ENCODE results near the gene SLX9. TPM values are rescaled to one million over a fixed set of nuclear protein-coding genes. Genes with fewer than 3 reads are reported as not detected.
A peak's percentile ranks its signal among the peaks of the same experiment; 100 is the strongest.

Gene SLX9
- total RNA-seq, 1 donor from 2014 or later, result 24.0 TPM

- peak; percentile 87 for DNase-seq (ENCODE audit: low spot score)
- Mint-ChIP-seq H3K9me3 (ENCODE audit: low read depth) (no peaks in the 10 kb centered on the region), H3K27me3 (ENCODE audit: low read depth) (peaks cover 43% of the 10 kb centered on the region), H3K27ac (ENCODE audit: unreplicated experiment) (no peak overlapping the region), H3K4me1 (ENCODE audit: low read depth) (no peaks in the 10 kb centered on the region), H3K36me3 (ENCODE audit: low read depth) (no peaks in the 10 kb centered on the region), H3K4me3 (ENCODE audit: unreplicated experiment) (no peak overlapping the region)
- TF ChIP-seq CTCF (IDR thresholded peaks at IDR 0.05), result no peak
Measured at GRCh38 chr21:44896561-44897286, 43.1 kb upstream of the SLX9 start.

GRCh38 chr21:44897326-44898010 lies 42.4 kb upstream of the SLX9 start:
- no peaks in the 10 kb centered on the region for H3K36me3 Mint-ChIP-seq (ENCODE audit: low read depth)
- peak; percentile 74 for DNase-seq (ENCODE audit: low spot score)
- no peak overlapping the region for H3K27ac Mint-ChIP-seq (ENCODE audit: unreplicated experiment)
- no peak for TF ChIP-seq CTCF (IDR thresholded peaks at IDR 0.05)
- no peak overlapping the region for H3K4me3 Mint-ChIP-seq (ENCODE audit: unreplicated experiment)
- H3K9me3 Mint-ChIP-seq (ENCODE audit: low read depth), result no peaks in the 10 kb centered on the region
- H3K27me3 Mint-ChIP-seq (ENCODE audit: low read depth), result peaks cover 42% of the 10 kb centered on the region
- no peaks in the 10 kb centered on the region for H3K4me1 Mint-ChIP-seq (ENCODE audit: low read depth)

- Mint-ChIP-seq H3K4me3 (ENCODE audit: unreplicated experiment) (no peak overlapping the region), H3K36me3 (ENCODE audit: low read depth) (no peaks in the 10 kb centered on the region), H3K4me1 (ENCODE audit: low read depth) (no peaks in the 10 kb centered on the region), H3K27ac (ENCODE audit: unreplicated experiment) (no peak overlapping the region), H3K27me3 (ENCODE audit: low read depth) (peaks cover 43% of the 10 kb centered on the region), H3K9me3 (ENCODE audit: low read depth) (no peaks in the 10 kb centered on the region)
- no peak for TF ChIP-seq CTCF (IDR thresholded peaks at IDR 0.05)
- peak; percentile 75 for DNase-seq (ENCODE audit: low spot score)
Measured at GRCh38 chr21:44898011-44898488, 41.8 kb upstream of the SLX9 start.

GRCh38 chr21:44898851-44899767 lies 40.7 kb upstream of the SLX9 start:
- H3K9me3 Mint-ChIP-seq (ENCODE audit: low read depth), result no peaks in the 10 kb centered on the region
- no peaks in the 10 kb centered on the region for H3K4me1 Mint-ChIP-seq (ENCODE audit: low read depth)
- no peak overlapping the region for H3K27ac Mint-ChIP-seq (ENCODE audit: unreplicated experiment)
- no peak for TF ChIP-seq CTCF (IDR thresholded peaks at IDR 0.05)
- no peak overlapping the region for H3K4me3 Mint-ChIP-seq (ENCODE audit: unreplicated experiment)
- peak; percentile 89 for DNase-seq (ENCODE audit: low spot score)
- peaks cover 35% of the 10 kb centered on the region for H3K27me3 Mint-ChIP-seq (ENCODE audit: low read depth)
- no peaks in the 10 kb centered on the region for H3K36me3 Mint-ChIP-seq (ENCODE audit: low read depth)
